HG03108 (cell line): ENCODE measurements around the gene ERBB4.

Experiments
- ATAC-seq: cut with Tn5 transposase; IDR thresholded peaks from one replicate; pipeline ENCODE4 v1.9.1; 2021; ENCODE audit warnings: moderate library complexity; ENCODE audit not compliant: unreplicated experiment

ERBB4 gene

DNA sequence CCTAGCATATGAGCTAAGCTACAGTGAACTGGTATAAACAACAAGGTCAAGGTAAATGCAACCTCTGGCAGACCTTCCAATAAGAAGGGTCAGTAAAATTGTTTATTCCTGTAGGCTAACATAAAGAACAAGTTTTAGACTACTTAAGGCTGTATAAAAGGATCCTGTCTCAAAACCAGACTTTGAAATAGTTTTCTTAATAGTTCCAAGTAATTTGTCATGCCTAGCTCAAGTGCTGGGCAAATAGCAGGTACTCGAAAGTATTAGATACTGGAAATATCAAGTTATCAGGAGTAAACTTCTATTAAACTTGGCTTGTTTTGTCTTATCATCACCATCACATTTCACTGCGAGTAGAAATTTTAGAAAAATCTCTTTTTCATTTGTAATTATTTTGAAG lies 1087.0 kb downstream of the ERBB4 start:
- ATAC-seq, result no peak

DNA sequence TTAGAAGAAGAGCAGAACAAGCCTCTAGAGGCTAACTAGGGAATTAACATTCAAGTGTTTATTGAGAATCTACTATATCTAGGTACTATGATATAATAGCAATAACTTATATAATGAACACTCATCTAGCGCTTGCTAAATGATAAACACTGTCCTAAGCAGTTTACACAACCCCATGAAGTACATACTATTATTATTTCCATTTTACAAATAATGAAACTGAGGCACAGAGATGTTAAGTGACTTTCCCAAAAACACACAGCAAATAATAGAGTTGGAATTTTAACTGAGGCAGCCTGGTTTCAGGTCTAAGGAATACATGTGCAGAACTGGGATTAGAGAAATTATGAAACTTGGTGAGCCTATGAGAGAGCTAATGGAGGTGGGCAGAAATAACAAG lies 1088.8 kb downstream of the ERBB4 start:
- no peak for ATAC-seq

- ATAC-seq, result no peak
Observed at GRCh38 chr2:211447548-211447947, 1091.1 kb downstream of the ERBB4 start.

- ATAC-seq, result no peak
Observed at GRCh38 chr2:211440107-211440506, 1098.5 kb downstream of the ERBB4 start.

DNA sequence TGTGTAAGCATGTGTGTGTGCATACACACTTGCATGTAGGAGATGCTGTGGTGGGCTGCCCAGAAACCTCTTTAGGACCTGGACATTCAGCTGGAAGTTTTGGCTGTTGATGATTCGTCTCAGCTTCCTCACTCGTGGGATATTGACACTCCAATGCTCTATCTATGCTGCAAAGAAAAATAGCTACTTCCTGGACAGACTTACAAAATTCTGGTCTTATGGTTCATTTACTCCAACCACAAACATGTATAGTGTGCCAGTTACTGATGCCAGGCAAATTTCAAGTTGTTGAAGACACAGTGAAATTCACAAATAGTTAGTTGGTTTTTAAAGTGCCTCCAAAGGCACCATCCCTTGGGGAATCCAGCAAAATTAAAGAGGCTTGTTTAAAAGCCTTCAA lies 1099.6 kb downstream of the ERBB4 start:
- no peak for ATAC-seq

- ATAC-seq, result no peak
Observed at GRCh38 chr2:211437396-211437795, 1101.2 kb downstream of the ERBB4 start.

DNA sequence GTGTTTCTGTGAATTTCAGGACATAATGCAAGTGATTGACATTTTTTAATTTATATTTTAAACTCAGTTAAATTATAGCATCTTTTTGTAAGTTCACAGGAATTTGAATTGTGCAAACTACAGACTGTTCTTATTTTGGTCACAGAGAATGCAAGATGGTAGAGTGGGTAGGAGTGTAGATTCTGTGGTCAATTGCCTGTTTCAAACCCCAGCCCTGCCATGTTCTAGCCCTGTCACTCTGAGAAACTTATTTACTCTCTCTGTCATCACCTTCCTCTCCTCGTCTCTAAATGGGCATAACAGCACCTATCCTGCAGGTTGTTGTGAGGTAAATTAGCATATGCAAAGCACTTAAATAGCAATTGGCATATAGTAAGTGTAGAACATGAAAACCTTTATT lies 1102.4 kb downstream of the ERBB4 start:
- no peak for ATAC-seq

DNA sequence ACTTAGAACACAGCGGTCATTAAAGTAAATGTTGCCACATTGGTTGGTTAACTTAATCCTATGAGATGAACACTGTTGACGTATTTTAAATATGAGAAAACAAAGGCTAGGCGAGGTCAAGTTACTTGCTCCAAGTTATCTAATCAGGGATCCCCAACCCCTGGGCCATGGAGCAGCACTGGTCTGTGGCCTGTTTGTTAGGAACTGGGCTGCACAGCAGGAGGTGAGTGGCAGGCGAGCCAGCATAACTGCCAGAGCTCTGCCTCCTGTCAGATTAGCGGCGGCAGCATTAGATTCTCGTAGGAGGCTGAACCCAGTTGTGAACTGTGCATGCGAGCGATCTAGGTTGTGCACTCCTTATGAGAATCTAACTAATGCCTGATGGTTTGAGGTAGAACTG lies 1103.3 kb downstream of the ERBB4 start:
- no peak for ATAC-seq

GRCh38 chr2:211434773-211435172 lies 1103.8 kb downstream of the ERBB4 start:
- no peak for ATAC-seq

GRCh38 chr2:211429256-211429920 lies 1109.2 kb downstream of the ERBB4 start:
- no peak for ATAC-seq

DNA sequence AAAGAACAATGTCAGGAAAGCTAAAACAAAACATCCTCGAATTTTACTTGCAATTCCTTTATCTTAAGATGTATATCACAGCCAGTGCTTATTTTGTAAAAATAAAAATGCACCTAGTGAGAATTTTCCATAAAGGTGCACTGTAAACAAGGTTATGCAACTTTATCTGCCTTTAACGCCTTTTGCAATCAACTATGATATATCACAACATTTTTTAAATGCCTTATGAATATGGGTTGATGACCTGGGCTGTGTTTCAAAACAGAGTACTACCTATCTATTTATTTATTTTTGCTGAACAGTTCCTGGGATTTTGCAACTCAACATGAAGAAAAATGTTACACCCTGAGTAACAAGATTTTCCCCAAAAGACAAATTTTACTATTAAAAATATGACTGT lies 1112.4 kb downstream of the ERBB4 start:
- no peak for ATAC-seq

GRCh38 chr2:211423018-211423417 lies 1115.6 kb downstream of the ERBB4 start:
- ATAC-seq, result no peak

GRCh38 chr2:211417544-211417943 lies 1121.1 kb downstream of the ERBB4 start:
- no peak for ATAC-seq

DNA sequence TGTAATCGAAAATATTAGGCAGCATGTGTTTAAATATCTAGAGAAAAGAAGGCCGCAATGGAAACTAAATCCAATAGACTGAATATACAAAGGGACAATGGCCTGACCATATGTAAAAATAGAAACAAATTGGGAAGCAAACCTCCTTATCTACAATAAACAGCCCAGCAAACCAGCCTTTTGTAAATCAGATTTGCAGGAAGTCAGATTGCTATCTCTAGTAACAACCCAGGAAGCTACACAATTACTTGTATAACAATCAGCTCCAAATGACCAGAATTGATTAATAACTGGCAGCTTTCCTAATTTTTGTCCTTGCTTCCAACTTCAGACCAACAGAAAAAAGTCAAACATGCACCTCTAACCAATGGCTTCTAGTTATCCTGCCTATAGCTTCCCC lies 1122.2 kb downstream of the ERBB4 start:
- ATAC-seq, result no peak

- ATAC-seq, result no peak
Observed at GRCh38 chr2:211413746-211414145, 1124.9 kb downstream of the ERBB4 start.

GRCh38 chr2:211408483-211408891 lies 1130.1 kb downstream of the ERBB4 start:
- ATAC-seq, result no peak

GRCh38 chr2:211407076-211407475 lies 1131.5 kb downstream of the ERBB4 start:
- ATAC-seq, result no peak

- no peak for ATAC-seq
Observed at GRCh38 chr2:211405036-211405435, 1133.6 kb downstream of the ERBB4 start.

GRCh38 chr2:211404098-211404497 lies 1134.5 kb downstream of the ERBB4 start:
- ATAC-seq, result no peak

- ATAC-seq, result no peak
Observed at GRCh38 chr2:211401328-211401727, 1137.3 kb downstream of the ERBB4 start.

- no peak for ATAC-seq
Observed at GRCh38 chr2:211397764-211398163, 1140.8 kb downstream of the ERBB4 start.

- ATAC-seq, result no peak
Observed at GRCh38 chr2:211396815-211397214, 1141.8 kb downstream of the ERBB4 start.

- no peak for ATAC-seq
Observed at GRCh38 chr2:211391189-211391567, 1147.4 kb downstream of the ERBB4 start.
